ENCODE data around the gene IBSP.

DNA sequence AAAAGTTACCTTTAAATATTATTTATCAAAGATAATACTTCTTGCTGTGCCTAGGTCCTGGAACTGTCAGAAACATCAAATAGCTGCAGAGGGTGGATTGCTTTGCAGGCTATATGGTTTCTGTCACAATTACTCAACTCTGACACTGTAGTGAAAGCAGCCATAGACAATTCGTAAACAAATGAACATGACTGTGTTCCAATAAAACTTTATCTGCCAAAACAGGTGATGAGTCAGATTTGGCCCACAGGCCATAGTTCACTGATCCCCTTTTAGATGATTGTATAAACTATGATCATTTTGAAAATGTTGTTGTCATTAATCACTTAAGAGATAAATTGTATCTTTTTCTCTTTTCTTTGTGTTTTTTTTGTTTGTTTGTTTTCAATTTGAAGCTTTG, 25.0 kb downstream of the IBSP start:
- TF ChIP-seq, protein P1, sequence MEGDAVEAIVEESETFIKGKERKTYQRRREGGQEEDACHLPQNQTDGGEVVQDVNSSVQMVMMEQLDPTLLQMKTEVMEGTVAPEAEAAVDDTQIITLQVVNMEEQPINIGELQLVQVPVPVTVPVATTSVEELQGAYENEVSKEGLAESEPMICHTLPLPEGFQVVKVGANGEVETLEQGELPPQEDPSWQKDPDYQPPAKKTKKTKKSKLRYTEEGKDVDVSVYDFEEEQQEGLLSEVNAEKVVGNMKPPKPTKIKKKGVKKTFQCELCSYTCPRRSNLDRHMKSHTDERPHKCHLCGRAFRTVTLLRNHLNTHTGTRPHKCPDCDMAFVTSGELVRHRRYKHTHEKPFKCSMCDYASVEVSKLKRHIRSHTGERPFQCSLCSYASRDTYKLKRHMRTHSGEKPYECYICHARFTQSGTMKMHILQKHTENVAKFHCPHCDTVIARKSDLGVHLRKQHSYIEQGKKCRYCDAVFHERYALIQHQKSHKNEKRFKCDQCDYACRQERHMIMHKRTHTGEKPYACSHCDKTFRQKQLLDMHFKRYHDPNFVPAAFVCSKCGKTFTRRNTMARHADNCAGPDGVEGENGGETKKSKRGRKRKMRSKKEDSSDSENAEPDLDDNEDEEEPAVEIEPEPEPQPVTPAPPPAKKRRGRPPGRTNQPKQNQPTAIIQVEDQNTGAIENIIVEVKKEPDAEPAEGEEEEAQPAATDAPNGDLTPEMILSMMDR (IDR thresholded peaks at IDR 0.05): no peak
- TF ChIP-seq POLR2A (IDR thresholded peaks at IDR 0.05) (no peak), EP300 (IDR thresholded peaks at IDR 0.05; ENCODE audit: low read depth) (no peak)
